Uterus (tissue), 4 donors: ENCODE measurements around the gene CDH13. TPM values are rescaled to one million over a fixed set of nuclear protein-coding genes. Genes with fewer than 3 reads are reported as not detected.

Experiments used
- DNase-seq, 2 donors: peaks; one replicate each; pipeline ENCODE4 v3.0.0-alpha.2; 2019 to 2020
- H3K27ac ChIP-seq, 2 donors: fragments of 200-600 bp; sonication (generic); 1 replicate in 1 of 2; 2 replicates in 1 of 2; pipeline ENCODE4 v1.5.1; 2016 to 2018
- H3K27me3 ChIP-seq, 2 donors: fragments of 200-600 bp; sonication (generic); one replicate each; pipeline ENCODE4 v1.5.1; 2018 to 2019; ENCODE audit warnings: control low read depth in 1 of 2
- H3K36me3 ChIP-seq, 2 donors: fragments of 200-600 bp; sonication (generic); one replicate each; pipeline ENCODE4 v1.5.1; 2019; ENCODE audit warnings: control low read depth in 1 of 2
- H3K4me1 ChIP-seq, 2 donors: fragments of 200-600 bp; sonication (generic); one replicate each; pipeline ENCODE4 v1.5.1; 2018 to 2019; ENCODE audit warnings: control low read depth in 1 of 2
- H3K4me3 ChIP-seq, 2 donors: fragments of 200-600 bp; sonication (generic); 1 replicate in 1 of 2; 2 replicates in 1 of 2; pipeline ENCODE4 v1.5.1; 2018 to 2019; ENCODE audit warnings: mild to moderate bottlenecking in 1 of 2
- H3K9me3 ChIP-seq, 2 donors: fragments of 200-600 bp; sonication (generic); one replicate each; pipeline ENCODE4 v1.5.1; 2019; ENCODE audit warnings: control low read depth in 1 of 2
- CTCF ChIP-seq, 4 experiments: fragments of 200-600 bp in 2 of 4; fragments of 450-650 bp in 2 of 4; sonication (generic) in 2 of 4; IDR thresholded peaks; one replicate each; pipeline ENCODE4 v1.5.1; 2016 to 2019; ENCODE audit warnings: antibody characterized with exemption in 4 of 4, mild to moderate bottlenecking in 2 of 4, moderate library complexity in 1 of 4
- POLR2A ChIP-seq, 2 donors: fragments of 450-650 bp; IDR thresholded peaks; one replicate each; pipeline ENCODE4 v1.6.1; 2016; ENCODE audit warnings: antibody characterized with exemption in 2 of 2, mild to moderate bottlenecking in 1 of 2, moderate library complexity in 1 of 2
- intact Hi-C: fragments of 100-400 bp; cut with DNase I; formaldehyde crosslinking; loops from one replicate; pipeline ENCODE4 v1.15.1; 2023; ENCODE audit warnings: low total_unique reads
- total RNA-seq, 4 donors: library from RNA; depleted of rRNA in 3 of 4; stranded (reverse); fragments of >200 nt in 3 of 4; gene quantifications; one replicate each; pipeline versions ENCODE4 v1.1.0 to v1.2.4, GENCODE V29; 2014 to 2023
- donor health status: DM: yes; HTN: yes; CAD: no.

The CDH13 gene
- total RNA-seq, 4 donors from 2014 or later = 49.1 to 99.4 (median 82.7) TPM

- H3K9me3 ChIP-seq = no peaks in the 10 kb centered on the region
- no peak for DNase-seq
- no peaks in the 10 kb centered on the region for H3K4me1 ChIP-seq
- no peak overlapping the region for H3K27ac ChIP-seq
- intact Hi-C loops = no loop called here
- no peak for TF ChIP-seq POLR2A (IDR thresholded peaks at IDR 0.05)
- TF ChIP-seq CTCF (IDR thresholded peaks at IDR 0.05) = no peak
- no peaks in the 10 kb centered on the region for H3K27me3 ChIP-seq
- no peak overlapping the region for H3K4me3 ChIP-seq
- no peaks in the 10 kb centered on the region for H3K36me3 ChIP-seq
Observed at GRCh38 chr16:83651871-83652270, 1025.1 kb downstream of the CDH13 start.

- no peak for TF ChIP-seq CTCF (IDR thresholded peaks at IDR 0.05)
- TF ChIP-seq POLR2A (IDR thresholded peaks at IDR 0.05) = no peak
- no peak for DNase-seq
- Histone ChIP-seq H3K4me3 (no peak overlapping the region), H3K4me1 (no peaks in the 10 kb centered on the region), H3K27me3 (no peaks in the 10 kb centered on the region), H3K9me3 (no peaks in the 10 kb centered on the region), H3K27ac (no peak overlapping the region), H3K36me3 (no peaks in the 10 kb centered on the region)
- intact Hi-C loops = no loop called here
Observed at GRCh38 chr16:83652943-83653342, 1026.2 kb downstream of the CDH13 start.

- Histone ChIP-seq H3K27me3 (no peaks in the 10 kb centered on the region), H3K4me3 (no peak overlapping the region), H3K4me1 (no peaks in the 10 kb centered on the region), H3K36me3 (no peaks in the 10 kb centered on the region), H3K27ac (no peak overlapping the region), H3K9me3 (no peaks in the 10 kb centered on the region)
- no peak for DNase-seq
- no peak for TF ChIP-seq CTCF (IDR thresholded peaks at IDR 0.05)
- no peak for TF ChIP-seq POLR2A (IDR thresholded peaks at IDR 0.05)
- intact Hi-C loops = no loop called here
Observed at GRCh38 chr16:83653785-83654184, 1027.0 kb downstream of the CDH13 start.

GRCh38 chr16:83660282-83660681 is 1033.5 kb downstream of the CDH13 start:
- TF ChIP-seq POLR2A (IDR thresholded peaks at IDR 0.05) (no peak), CTCF (IDR thresholded peaks at IDR 0.05) (no peak)
- Histone ChIP-seq H3K27ac (no peak overlapping the region), H3K4me1 (no peaks in the 10 kb centered on the region), H3K36me3 (no peaks in the 10 kb centered on the region), H3K4me3 (no peak overlapping the region), H3K27me3 (no peaks in the 10 kb centered on the region), H3K9me3 (no peaks in the 10 kb centered on the region)
- DNase-seq = no peak
- intact Hi-C loops = no loop called here

- intact Hi-C loops = no loop called here
- TF ChIP-seq CTCF (IDR thresholded peaks at IDR 0.05) (no peak), POLR2A (IDR thresholded peaks at IDR 0.05) (no peak)
- no peak overlapping the region for H3K4me3 ChIP-seq
Observed at GRCh38 chr16:83661656-83662055, 1034.9 kb downstream of the CDH13 start.

More at GRCh38 chr16:83661656-83662055, 1034.9 kb downstream of the CDH13 start:
- Histone ChIP-seq H3K27ac (no peak overlapping the region), H3K27me3 (no peaks in the 10 kb centered on the region), H3K4me1 (no peaks in the 10 kb centered on the region), H3K36me3 (no peaks in the 10 kb centered on the region), H3K9me3 (no peaks in the 10 kb centered on the region)
- DNase-seq = no peak
